HCT116 (cell line): ENCODE results near the gene DUS3L. TPM values are rescaled to one million over a fixed set of nuclear protein-coding genes. Genes with fewer than 3 reads are reported as not detected.

ENCODE experiments used
- ATAC-seq: fragments of 200-7000 bp; cut with Tn5 transposase; 2 replicates; pipeline ENCODE4 v1.9.1; 2020; ENCODE audit warnings: mild to moderate bottlenecking, moderate library complexity
- BruUV-seq: library from RNA; stranded (reverse); fragments of 400-500 nt; replicated peaks from 2 replicates; lab custom pipeline; 2021; lab: Mats Ljungman, UMichigan
- CTCF ChIA-PET: fragments of 300-600 bp; sonication (Branson Sonifier 250); formaldehyde crosslinking; loops from one replicate; lab custom pipeline; 2021; ENCODE audit warnings: antibody characterized with exemption; lab: Charles Lee
- POLR2A ChIA-PET: fragments of 300-600, 350-600 bp; sonication (Branson Sonifier 250); formaldehyde crosslinking; loops from one replicate; lab custom pipeline; 2021; ENCODE audit warnings: antibody characterized with exemption; lab: Charles Lee
- RAD21 ChIA-PET, 2 experiments: fragments of 300-600 bp; sonication (Branson Sonifier 250); formaldehyde crosslinking; loops; one replicate each; lab custom pipeline; 2023; ENCODE audit warnings: low total read pairs in 2 of 2; ENCODE audit not compliant: uncharacterized antibody in 2 of 2, unreplicated experiment in 2 of 2, low non-redundant PET in 1 of 2; lab: Charles Lee
- DNase-seq: peaks from one replicate; pipeline ENCODE4 v3.0.0-alpha.2; 2010; ENCODE audit warnings: low read depth, low spot score
- H2AFZ ChIP-seq: fragments of 200-600 bp; shearing (Covaris generic), sonication (generic); 2 replicates; pipeline ENCODE4 v1.6.1; 2017; ENCODE audit warnings: low read depth, mixed run types, mixed read lengths, antibody characterized with exemption, low read length; ENCODE audit not compliant: poor library complexity, severe bottlenecking
- H3K27ac ChIP-seq: 2 replicates; pipeline ENCODE4 v1.5.1; 2012; ENCODE audit warnings: low read depth, low read length
- H3K27me3 ChIP-seq: fragments of 200-600 bp; sonication (generic); 2 replicates; pipeline ENCODE4 v1.6.1; 2016; ENCODE audit warnings: mixed run types, low read length, mixed read lengths; ENCODE audit not compliant: insufficient read depth
- H3K36me3 ChIP-seq, 2 experiments: fragments of 200-500 bp in 1 of 2; fragments of 200-600 bp in 1 of 2; sonication (Bioruptor generic) in 1 of 2; sonication (generic) in 1 of 2; 2 replicates each; pipeline versions ENCODE4 v1.5.1 to v1.6.1; 2014 to 2016; ENCODE audit warnings: low read length in 2 of 2, inconsistent platforms in 1 of 2, mixed read lengths in 1 of 2, mixed run types in 1 of 2; ENCODE audit not compliant: insufficient read depth in 2 of 2, control insufficient read depth in 1 of 2
- H3K4me1 ChIP-seq, 2 experiments: fragments of 200-600 bp in 1 of 2; sonication (generic) in 1 of 2; 2 replicates each; pipeline versions ENCODE4 v1.5.1 to v1.6.1; 2012 to 2017; ENCODE audit warnings: low read length in 2 of 2, inconsistent platforms in 1 of 2, mild to moderate bottlenecking in 1 of 2, mixed read lengths in 1 of 2, mixed run types in 1 of 2, moderate library complexity in 1 of 2; ENCODE audit not compliant: insufficient read depth in 2 of 2, control insufficient read depth in 1 of 2
- H3K4me2 ChIP-seq: fragments of 200-600 bp; sonication (generic); 2 replicates; pipeline ENCODE4 v1.6.1; 2017; ENCODE audit warnings: mixed run types, low read length, mixed read lengths
- H3K4me3 ChIP-seq, 2 experiments: fragments of 200-600 bp in 1 of 2; sonication (generic) in 1 of 2; replicated peaks in 1 of 2; 2 replicates each; pipeline ENCODE4 v1.5.1; 2011 to 2016; ENCODE audit warnings: low read length in 2 of 2, control low read depth in 1 of 2, low read depth in 1 of 2, mild to moderate bottlenecking in 1 of 2, mixed read lengths in 1 of 2, mixed run types in 1 of 2
- H3K79me2 ChIP-seq: fragments of 200-600 bp; sonication (generic); 2 replicates; pipeline ENCODE4 v1.6.1; 2017; ENCODE audit warnings: mild to moderate bottlenecking, mixed run types, low read length, moderate library complexity, mixed read lengths; ENCODE audit not compliant: insufficient read depth
- H3K9ac ChIP-seq: fragments of 200-600 bp; sonication (generic); 2 replicates; pipeline ENCODE4 v1.6.1; 2016; ENCODE audit warnings: low read length, mixed read lengths
- H3K9me2 ChIP-seq: fragments of 200-600 bp; sonication (generic), shearing (Covaris generic); 2 replicates; pipeline ENCODE4 v1.6.1; 2017; ENCODE audit warnings: mixed run types, mild to moderate bottlenecking, moderate library complexity; ENCODE audit not compliant: insufficient read depth
- H3K9me3 ChIP-seq, 2 experiments: fragments of 200-500 bp in 1 of 2; fragments of 200-600 bp in 1 of 2; sonication (Bioruptor generic) in 1 of 2; sonication (generic) in 1 of 2; 2 replicates each; pipeline ENCODE4 v1.6.1; 2014 to 2017; ENCODE audit warnings: low read length in 2 of 2, mixed read lengths in 2 of 2, inconsistent platforms in 1 of 2, low read depth in 1 of 2, mild to moderate bottlenecking in 1 of 2, mixed run types in 1 of 2, moderate library complexity in 1 of 2; ENCODE audit not compliant: control insufficient read depth in 1 of 2, insufficient read depth in 1 of 2
- H4K20me1 ChIP-seq: fragments of 200-600 bp; sonication (generic), shearing (Covaris generic); 2 replicates; pipeline ENCODE4 v1.6.1; 2017; ENCODE audit warnings: mixed run types, mild to moderate bottlenecking, moderate library complexity; ENCODE audit not compliant: insufficient read depth
- EGR1 ChIP-seq: IDR thresholded peaks from 2 replicates; pipeline ENCODE4 v1.6.1; 2012; ENCODE audit warnings: low read depth
- ELF1 ChIP-seq: IDR thresholded peaks from 2 replicates; pipeline ENCODE4 v1.6.1; 2012; ENCODE audit warnings: low read depth, borderline replicate concordance
- EZH2 ChIP-seq: fragments of 200-600 bp; sonication (generic); IDR thresholded peaks from 2 replicates; pipeline ENCODE4 v1.6.1; 2017; ENCODE audit warnings: antibody characterized with exemption, mixed run types
- SIN3A ChIP-seq: IDR thresholded peaks from 2 replicates; pipeline ENCODE4 v1.6.1; 2012; ENCODE audit warnings: low read depth
- TCF7L2 ChIP-seq: IDR thresholded peaks from 2 replicates; pipeline ENCODE4 v1.7.0; 2011; ENCODE audit warnings: borderline replicate concordance, inconsistent platforms; ENCODE audit not compliant: insufficient read depth, insufficient read length; ENCODE audit errors: extremely low read depth
- ZFX ChIP-seq: fragments of 450-650 bp; IDR thresholded peaks from 2 replicates; pipeline ENCODE4 v1.6.1; 2017
- intact Hi-C: fragments of 100-400 bp; cut with micrococcal nuclease; formaldehyde crosslinking; loops from 2 replicates; pipeline ENCODE4 v1.10.0; 2022
- total RNA-seq: library from RNA; stranded (reverse); gene quantifications from one replicate; pipeline ENCODE4 v1.2.1, GENCODE V29; 2021; ENCODE audit not compliant: unreplicated experiment
- TF ChIP-seq, protein P1 (sequence below): IDR thresholded peaks from 2 replicates; pipeline ENCODE4 v1.6.1; 2012; ENCODE audit warnings: low read depth
- TF ChIP-seq, protein P2 (sequence below): IDR thresholded peaks from 2 replicates; pipeline ENCODE4 v1.6.1; 2011; ENCODE audit warnings: mild to moderate bottlenecking, low read length, moderate library complexity; ENCODE audit not compliant: insufficient replicate concordance; ENCODE audit errors: extremely low read depth

DUS3L gene
- total RNA-seq, 1 experiment from 2014 or later: 78.1 TPM

DNA sequence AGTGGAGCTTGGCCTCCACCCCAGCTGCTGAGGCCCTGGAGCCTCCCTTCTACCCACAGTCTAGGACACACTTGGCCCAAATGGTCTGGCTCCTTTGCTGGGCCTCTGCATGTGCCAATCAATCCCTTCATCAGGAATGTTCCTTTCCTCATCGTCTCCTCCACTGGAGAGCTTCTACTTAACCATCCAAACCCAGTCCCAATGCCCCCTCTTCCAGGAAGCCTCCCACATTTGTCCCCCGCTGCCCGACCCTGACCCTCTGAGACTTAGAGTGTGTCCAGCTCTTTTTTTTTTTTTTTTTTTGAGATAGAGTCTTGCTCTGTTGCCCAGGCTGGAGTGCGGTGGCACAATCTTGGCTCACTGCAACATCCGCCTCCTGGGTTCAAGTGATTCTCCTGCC, 2.5 kb downstream of the DUS3L start (continued):
- TF ChIP-seq, protein P1, sequence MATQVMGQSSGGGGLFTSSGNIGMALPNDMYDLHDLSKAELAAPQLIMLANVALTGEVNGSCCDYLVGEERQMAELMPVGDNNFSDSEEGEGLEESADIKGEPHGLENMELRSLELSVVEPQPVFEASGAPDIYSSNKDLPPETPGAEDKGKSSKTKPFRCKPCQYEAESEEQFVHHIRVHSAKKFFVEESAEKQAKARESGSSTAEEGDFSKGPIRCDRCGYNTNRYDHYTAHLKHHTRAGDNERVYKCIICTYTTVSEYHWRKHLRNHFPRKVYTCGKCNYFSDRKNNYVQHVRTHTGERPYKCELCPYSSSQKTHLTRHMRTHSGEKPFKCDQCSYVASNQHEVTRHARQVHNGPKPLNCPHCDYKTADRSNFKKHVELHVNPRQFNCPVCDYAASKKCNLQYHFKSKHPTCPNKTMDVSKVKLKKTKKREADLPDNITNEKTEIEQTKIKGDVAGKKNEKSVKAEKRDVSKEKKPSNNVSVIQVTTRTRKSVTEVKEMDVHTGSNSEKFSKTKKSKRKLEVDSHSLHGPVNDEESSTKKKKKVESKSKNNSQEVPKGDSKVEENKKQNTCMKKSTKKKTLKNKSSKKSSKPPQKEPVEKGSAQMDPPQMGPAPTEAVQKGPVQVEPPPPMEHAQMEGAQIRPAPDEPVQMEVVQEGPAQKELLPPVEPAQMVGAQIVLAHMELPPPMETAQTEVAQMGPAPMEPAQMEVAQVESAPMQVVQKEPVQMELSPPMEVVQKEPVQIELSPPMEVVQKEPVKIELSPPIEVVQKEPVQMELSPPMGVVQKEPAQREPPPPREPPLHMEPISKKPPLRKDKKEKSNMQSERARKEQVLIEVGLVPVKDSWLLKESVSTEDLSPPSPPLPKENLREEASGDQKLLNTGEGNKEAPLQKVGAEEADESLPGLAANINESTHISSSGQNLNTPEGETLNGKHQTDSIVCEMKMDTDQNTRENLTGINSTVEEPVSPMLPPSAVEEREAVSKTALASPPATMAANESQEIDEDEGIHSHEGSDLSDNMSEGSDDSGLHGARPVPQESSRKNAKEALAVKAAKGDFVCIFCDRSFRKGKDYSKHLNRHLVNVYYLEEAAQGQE: no peak
- TF ChIP-seq TCF7L2 (no peak), EGR1 (no peak), ELF1 (no peak), ZFX (no peak)
- TF ChIP-seq, protein P2, sequence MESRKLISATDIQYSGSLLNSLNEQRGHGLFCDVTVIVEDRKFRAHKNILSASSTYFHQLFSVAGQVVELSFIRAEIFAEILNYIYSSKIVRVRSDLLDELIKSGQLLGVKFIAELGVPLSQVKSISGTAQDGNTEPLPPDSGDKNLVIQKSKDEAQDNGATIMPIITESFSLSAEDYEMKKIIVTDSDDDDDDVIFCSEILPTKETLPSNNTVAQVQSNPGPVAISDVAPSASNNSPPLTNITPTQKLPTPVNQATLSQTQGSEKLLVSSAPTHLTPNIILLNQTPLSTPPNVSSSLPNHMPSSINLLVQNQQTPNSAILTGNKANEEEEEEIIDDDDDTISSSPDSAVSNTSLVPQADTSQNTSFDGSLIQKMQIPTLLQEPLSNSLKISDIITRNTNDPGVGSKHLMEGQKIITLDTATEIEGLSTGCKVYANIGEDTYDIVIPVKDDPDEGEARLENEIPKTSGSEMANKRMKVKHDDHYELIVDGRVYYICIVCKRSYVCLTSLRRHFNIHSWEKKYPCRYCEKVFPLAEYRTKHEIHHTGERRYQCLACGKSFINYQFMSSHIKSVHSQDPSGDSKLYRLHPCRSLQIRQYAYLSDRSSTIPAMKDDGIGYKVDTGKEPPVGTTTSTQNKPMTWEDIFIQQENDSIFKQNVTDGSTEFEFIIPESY: no peak
- TF ChIP-seq, all 23 proteins: peak for 0

DNA sequence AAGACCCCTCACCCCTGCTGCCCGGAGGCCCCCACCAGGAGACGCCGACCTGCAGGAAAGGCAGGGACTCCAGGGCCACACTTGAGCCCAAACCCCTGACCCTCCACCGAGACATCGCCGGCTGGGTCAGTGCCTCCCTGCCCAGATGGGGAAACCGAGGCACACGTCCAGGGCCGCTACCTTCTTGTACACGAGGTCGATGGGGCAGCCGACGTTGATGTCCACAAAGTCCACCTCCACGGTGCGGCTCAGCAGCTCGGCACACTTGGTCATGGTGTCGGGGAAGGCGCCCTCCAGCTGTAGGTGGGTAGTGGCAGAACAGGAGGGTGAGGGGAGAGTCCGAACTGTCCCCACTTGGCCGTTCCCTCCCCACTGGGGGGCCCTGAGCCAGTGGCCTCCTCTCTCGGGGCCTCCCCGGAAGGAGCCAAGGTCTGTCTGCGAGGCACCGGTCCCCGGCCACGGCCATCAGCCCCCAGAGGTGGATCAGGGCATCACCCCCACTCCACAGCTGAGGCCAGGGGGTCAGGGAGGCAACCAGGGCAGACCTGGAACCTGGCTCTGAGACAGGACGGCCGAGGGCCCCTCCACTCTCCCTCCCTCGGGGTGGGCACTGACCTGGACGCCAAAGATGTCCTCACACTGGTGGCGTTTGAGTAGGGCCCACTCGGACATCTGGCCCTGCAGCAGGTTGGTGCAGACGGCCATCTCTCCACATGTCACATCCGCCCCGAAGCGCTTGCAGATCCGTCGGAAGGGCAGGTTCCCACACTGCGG, 3.4 kb downstream of the DUS3L start:
- Histone ChIP-seq H3K9me3 (no peaks in the 10 kb centered on the region), H4K20me1 (no peaks in the 10 kb centered on the region; the same call in 1 of the 2 replicates), H2AFZ (no peak overlapping the region), H3K27ac (no peak overlapping the region), H3K79me2 (peaks cover 26% of the 10 kb centered on the region), H3K9me2 (no peaks in the 10 kb centered on the region), H3K27me3 (no peaks in the 10 kb centered on the region), H3K4me3 (no peak overlapping the region), H3K36me3 (peaks cover 37 to 56% of the 10 kb centered on the region in 2 experiments; a peak in 3 of 4 replicates), H3K4me1 (peaks cover 6 to 13% of the 10 kb centered on the region in 2 experiments; a peak in 3 of 4 replicates), H3K9ac (no peak overlapping the region), H3K4me2 (no peak overlapping the region)
- CTCF ChIA-PET: no interaction called here
- intact Hi-C loops: no loop called here
- TF ChIP-seq SIN3A: no peak
- no peak for TF ChIP-seq EZH2
- TF ChIP-seq, protein P1: no peak
- ATAC-seq (no peak), DNase-seq (no peak)
- no TSS peak for BruUV-seq
- RAD21 ChIA-PET: no interaction called here
- POLR2A ChIA-PET: no interaction called here
